ENCODE measurements around the gene GDF2. TPM values are rescaled to one million over a fixed set of nuclear protein-coding genes. Genes with fewer than 3 reads are reported as not detected.
A peak's percentile ranks its signal among the peaks of the same experiment; 100 is the strongest.

Gene GDF2
- total RNA-seq, 1 experiment from 2014 or later, result not detected

DNA sequence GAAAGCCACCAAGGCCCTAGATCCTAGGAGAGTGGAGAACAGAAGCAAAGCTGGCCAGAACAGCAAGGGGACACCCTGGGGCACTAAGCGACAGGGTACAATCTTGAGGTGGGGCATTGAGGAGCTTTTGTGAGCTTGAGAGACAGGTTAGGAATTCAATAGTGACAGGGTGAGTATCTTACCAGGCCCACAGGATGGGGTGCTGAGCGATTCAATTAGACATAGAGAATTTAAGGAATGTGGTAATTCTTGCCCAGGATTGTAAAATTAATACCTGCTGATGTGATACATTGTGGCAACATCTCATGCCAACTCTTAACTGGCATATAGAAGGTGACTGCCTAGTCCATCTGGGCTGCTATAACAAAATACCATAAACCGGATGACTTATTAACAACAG, 39.9 kb downstream of the GDF2 start:
- Mint-ChIP-seq H3K27ac (ENCODE audit: unreplicated experiment) (no peak overlapping the region), H3K4me1 (ENCODE audit: low read depth, unreplicated experiment) (no peaks in the 10 kb centered on the region), H3K27me3 (ENCODE audit: insufficient read depth, unreplicated experiment) (no peaks in the 10 kb centered on the region), H3K9me3 (ENCODE audit: unreplicated experiment) (no peaks in the 10 kb centered on the region), H3K36me3 (ENCODE audit: insufficient read depth, unreplicated experiment) (no peaks in the 10 kb centered on the region), H3K4me3 (ENCODE audit: unreplicated experiment) (no peak overlapping the region)
- Histone ChIP-seq H3K36me3 (ENCODE audit: control insufficient read depth, insufficient read depth, low read length) (no peaks in the 10 kb centered on the region), H3K27me3 (replicated peaks; ENCODE audit: control insufficient read depth, insufficient read depth, low read length) (no peaks in the 10 kb centered on the region), H3K4me3 (ENCODE audit: low read depth, low read length) (no peak overlapping the region), H3K9me3 (no peaks in the 10 kb centered on the region), H3K4me1 (peaks cover 13% of the 10 kb centered on the region)
- POLR2A ChIA-PET, result no interaction called here
- no TSS peak for BruUV-seq (replicated peaks)
- peak in 1 of 2 experiments; percentile 9 for DNase-seq
- CTCF ChIA-PET, result interaction anchor here (0.7 to 3.0 kb wide), 5 partner anchors 9 to 34 kb away, joined by 3 to 13 read pairs (median 3); partner anchors contain the start of gene ZNF488
- intact Hi-C loops (cut with micrococcal nuclease; ENCODE audit: unreplicated experiment), result no loop called here
- TF ChIP-seq, protein P1, sequence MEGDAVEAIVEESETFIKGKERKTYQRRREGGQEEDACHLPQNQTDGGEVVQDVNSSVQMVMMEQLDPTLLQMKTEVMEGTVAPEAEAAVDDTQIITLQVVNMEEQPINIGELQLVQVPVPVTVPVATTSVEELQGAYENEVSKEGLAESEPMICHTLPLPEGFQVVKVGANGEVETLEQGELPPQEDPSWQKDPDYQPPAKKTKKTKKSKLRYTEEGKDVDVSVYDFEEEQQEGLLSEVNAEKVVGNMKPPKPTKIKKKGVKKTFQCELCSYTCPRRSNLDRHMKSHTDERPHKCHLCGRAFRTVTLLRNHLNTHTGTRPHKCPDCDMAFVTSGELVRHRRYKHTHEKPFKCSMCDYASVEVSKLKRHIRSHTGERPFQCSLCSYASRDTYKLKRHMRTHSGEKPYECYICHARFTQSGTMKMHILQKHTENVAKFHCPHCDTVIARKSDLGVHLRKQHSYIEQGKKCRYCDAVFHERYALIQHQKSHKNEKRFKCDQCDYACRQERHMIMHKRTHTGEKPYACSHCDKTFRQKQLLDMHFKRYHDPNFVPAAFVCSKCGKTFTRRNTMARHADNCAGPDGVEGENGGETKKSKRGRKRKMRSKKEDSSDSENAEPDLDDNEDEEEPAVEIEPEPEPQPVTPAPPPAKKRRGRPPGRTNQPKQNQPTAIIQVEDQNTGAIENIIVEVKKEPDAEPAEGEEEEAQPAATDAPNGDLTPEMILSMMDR (IDR thresholded peaks at IDR 0.05; ENCODE audit: insufficient read depth in 1 of 2, low read depth in 1 of 2, low read length in 1 of 2, severe bottlenecking in 1 of 2, unreplicated experiment in 1 of 2), result no peak

GRCh38 chr10:47363781-47364180, 41.5 kb downstream of the GDF2 start:
- no peaks in the 10 kb centered on the region for H3K9me3 Mint-ChIP-seq (ENCODE audit: unreplicated experiment)
- Histone ChIP-seq H3K4me1 (peaks cover 13% of the 10 kb centered on the region), H3K27me3 (replicated peaks; ENCODE audit: control insufficient read depth, insufficient read depth, low read length) (no peaks in the 10 kb centered on the region), H3K9me3 (no peaks in the 10 kb centered on the region), H3K4me3 (ENCODE audit: low read depth, low read length) (no peak overlapping the region), H3K36me3 (ENCODE audit: control insufficient read depth, insufficient read depth, low read length) (no peaks in the 10 kb centered on the region)
- H3K36me3 Mint-ChIP-seq (ENCODE audit: insufficient read depth, unreplicated experiment), result no peaks in the 10 kb centered on the region
- intact Hi-C loops (cut with micrococcal nuclease; ENCODE audit: unreplicated experiment), result no loop called here
- H3K27ac Mint-ChIP-seq (ENCODE audit: unreplicated experiment), result no peak overlapping the region
- CTCF ChIA-PET, result interaction anchor here (1.0 kb wide), 1 partner anchor 10 kb away, joined by 4 read pairs; no protein-coding TSS in a partner anchor
- no TSS peak for BruUV-seq (replicated peaks)
- POLR2A ChIA-PET, result no interaction called here
- DNase-seq, result peak in 1 of 2 experiments; percentile 39
- no peaks in the 10 kb centered on the region for H3K27me3 Mint-ChIP-seq (ENCODE audit: insufficient read depth, unreplicated experiment)
- no peaks in the 10 kb centered on the region for H3K4me1 Mint-ChIP-seq (ENCODE audit: low read depth, unreplicated experiment)
- H3K4me3 Mint-ChIP-seq (ENCODE audit: unreplicated experiment), result no peak overlapping the region
- TF ChIP-seq, protein P1 (IDR thresholded peaks at IDR 0.05; ENCODE audit: insufficient read depth in 1 of 2, low read depth in 1 of 2, low read length in 1 of 2, severe bottlenecking in 1 of 2, unreplicated experiment in 1 of 2), result no peak

- H3K4me3 ChIP-seq (ENCODE audit: low read depth, low read length), result no peak overlapping the region
- Mint-ChIP-seq H3K27me3 (ENCODE audit: insufficient read depth, unreplicated experiment) (no peaks in the 10 kb centered on the region), H3K27ac (ENCODE audit: unreplicated experiment) (no peak overlapping the region), H3K36me3 (ENCODE audit: insufficient read depth, unreplicated experiment) (no peaks in the 10 kb centered on the region), H3K4me3 (ENCODE audit: unreplicated experiment) (no peak overlapping the region), H3K9me3 (ENCODE audit: unreplicated experiment) (no peaks in the 10 kb centered on the region), H3K4me1 (ENCODE audit: low read depth, unreplicated experiment) (no peaks in the 10 kb centered on the region)
- no TSS peak for BruUV-seq (replicated peaks)
- H3K27me3 ChIP-seq (replicated peaks; ENCODE audit: control insufficient read depth, insufficient read depth, low read length), result no peaks in the 10 kb centered on the region
- H3K4me1 ChIP-seq, result peaks cover 13% of the 10 kb centered on the region
- CTCF ChIA-PET, result interaction anchor here (1.9 kb wide), 1 partner anchor 24 kb away, joined by 10 read pairs; no protein-coding TSS in a partner anchor
- peak in 1 of 2 experiments; percentile 24 for DNase-seq
- TF ChIP-seq, protein P1 (IDR thresholded peaks at IDR 0.05; ENCODE audit: insufficient read depth in 1 of 2, low read depth in 1 of 2, low read length in 1 of 2, severe bottlenecking in 1 of 2, unreplicated experiment in 1 of 2), result no peak
- intact Hi-C loops (cut with micrococcal nuclease; ENCODE audit: unreplicated experiment), result no loop called here
- no peaks in the 10 kb centered on the region for H3K9me3 ChIP-seq
- no peaks in the 10 kb centered on the region for H3K36me3 ChIP-seq (ENCODE audit: control insufficient read depth, insufficient read depth, low read length)
- POLR2A ChIA-PET, result no interaction called here
Observed at GRCh38 chr10:47364366-47364765, 42.1 kb downstream of the GDF2 start.
